GM19397 (cell line): ENCODE data around the gene CHD9.
"Not testable (repeated sequence)": the region's sequence is repeated elsewhere in the genome, so short reads cannot be mapped to it uniquely, and the experiment has no call there.

Experiments used
- ATAC-seq: cut with Tn5 transposase; IDR thresholded peaks from one replicate; pipeline ENCODE4 v1.9.1; 2021; ENCODE audit warnings: mild to moderate bottlenecking, moderate library complexity; ENCODE audit not compliant: unreplicated experiment

Gene CHD9

GRCh38 chr16:53054670-53055485 lies at the start of gene CHD9:
Gene CHD9, plus strand, starts transcription at chr16:53054991. Its CDS starts 101,099 bp downstream, at chr16:53156090.
- ATAC-seq: peak; percentile 84

GRCh38 chr16:53007095-53007494 lies 47.7 kb upstream of the CHD9 start:
- ATAC-seq: no peak

GRCh38 chr16:53014287-53014686 lies 40.5 kb upstream of the CHD9 start:
- ATAC-seq: no peak

GRCh38 chr16:53018834-53019416 lies 35.9 kb upstream of the CHD9 start:
- ATAC-seq: no peak

GRCh38 chr16:53022374-53022773 lies 32.4 kb upstream of the CHD9 start:
- no peak for ATAC-seq

- no peak for ATAC-seq
Measured at GRCh38 chr16:53024045-53024444, 30.7 kb upstream of the CHD9 start.

- no peak for ATAC-seq
Measured at GRCh38 chr16:53029971-53030370, 24.8 kb upstream of the CHD9 start.

GRCh38 chr16:53031323-53031942 lies 23.4 kb upstream of the CHD9 start:
- no peak for ATAC-seq

GRCh38 chr16:53034306-53034705 lies 20.5 kb upstream of the CHD9 start:
- ATAC-seq: no peak

- ATAC-seq: no peak
Measured at GRCh38 chr16:53035176-53035942, 19.4 kb upstream of the CHD9 start.

- no peak for ATAC-seq
Measured at GRCh38 chr16:53036066-53036465, 18.7 kb upstream of the CHD9 start.

GRCh38 chr16:53036711-53037110 lies 18.1 kb upstream of the CHD9 start:
- not testable (repeated sequence) for ATAC-seq

GRCh38 chr16:53040788-53041187 lies 14.0 kb upstream of the CHD9 start:
- no peak for ATAC-seq

- no peak for ATAC-seq
Measured at GRCh38 chr16:53041320-53042051, 13.3 kb upstream of the CHD9 start.

GRCh38 chr16:53042235-53042701 lies 12.5 kb upstream of the CHD9 start:
- ATAC-seq: no peak

GRCh38 chr16:53043428-53043831 lies 11.4 kb upstream of the CHD9 start:
- ATAC-seq: no peak

- no peak for ATAC-seq
Measured at GRCh38 chr16:53043986-53044601, 10.7 kb upstream of the CHD9 start.

- ATAC-seq: no peak
Measured at GRCh38 chr16:53045341-53046220, 9.2 kb upstream of the CHD9 start.

- ATAC-seq: not testable (repeated sequence)
Measured at GRCh38 chr16:53047515-53047914, 7.3 kb upstream of the CHD9 start.
